ENCODE data around the gene PTRH2.

PTRH2 gene

DNA sequence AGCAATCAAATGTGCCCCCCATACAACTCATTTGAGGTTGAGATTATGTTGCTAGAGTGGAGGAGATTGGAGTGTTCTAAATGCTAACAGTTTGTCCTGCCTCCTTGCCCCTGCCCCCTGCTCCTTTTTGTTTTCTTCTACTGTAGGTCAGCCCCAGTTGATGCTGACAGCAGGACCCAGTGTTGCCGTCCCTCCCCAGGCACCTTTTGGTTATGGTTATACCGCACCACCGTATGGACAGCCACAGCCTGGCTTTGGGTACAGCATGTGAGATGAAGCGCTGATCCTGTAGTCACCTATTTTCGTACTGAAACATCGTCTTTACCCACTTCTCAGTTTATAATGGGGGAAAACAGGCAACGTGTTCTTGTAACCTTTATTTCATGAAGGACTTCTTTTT lies 13.6 kb downstream of the PTRH2 start:
- H3K4me3 ChIP-seq (ENCODE audit: low read depth, low read length) = no peak overlapping the region
- no peak for DNase-seq (ENCODE audit: low read depth)
- no peak for TF ChIP-seq CTCF (conservative IDR thresholded peaks at IDR 0.05; ENCODE audit: low read depth, low read length)

DNA sequence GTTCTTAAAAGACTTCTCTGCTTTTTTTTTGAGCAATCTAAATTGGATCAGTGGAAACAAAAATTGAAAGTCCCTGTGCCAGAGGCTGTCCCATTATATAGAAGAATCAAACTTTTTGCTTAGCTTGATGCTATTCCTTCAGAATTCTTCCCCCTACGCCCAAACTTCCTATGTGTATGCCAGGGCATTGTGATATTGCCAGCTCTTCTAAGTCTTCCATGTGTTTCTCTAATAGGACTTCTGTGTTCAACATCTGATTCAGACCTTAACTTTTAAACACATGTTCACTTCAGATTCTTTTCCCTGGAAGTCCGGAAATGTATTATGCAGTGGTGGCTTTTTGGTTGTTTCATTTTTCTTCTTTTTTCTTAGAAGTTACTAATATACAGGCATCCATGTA lies 18.7 kb downstream of the PTRH2 start:
- DNase-seq (ENCODE audit: low read depth) = no peak
- no peak overlapping the region for H3K4me3 ChIP-seq (ENCODE audit: low read depth, low read length)
- TF ChIP-seq CTCF (conservative IDR thresholded peaks at IDR 0.05; ENCODE audit: low read depth, low read length) = no peak

DNA sequence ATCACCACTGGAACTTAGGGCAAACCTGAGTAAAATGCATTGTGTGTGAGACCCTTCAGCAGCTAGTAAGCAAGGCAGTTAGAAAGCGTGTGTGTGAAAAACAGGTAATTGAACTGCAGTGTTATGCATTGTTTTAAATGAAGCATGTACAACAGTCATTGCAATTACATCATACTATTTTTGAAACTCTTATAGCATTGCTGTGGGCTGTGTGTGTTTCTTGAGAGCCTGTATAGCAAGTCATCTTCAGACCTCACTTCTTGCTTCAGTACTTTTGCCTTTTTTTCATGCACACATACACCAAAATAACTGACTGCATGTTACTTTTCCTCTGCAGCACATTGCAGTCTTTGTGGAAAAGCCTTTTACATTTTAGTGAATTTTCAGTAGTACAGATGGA lies 19.2 kb downstream of the PTRH2 start:
- DNase-seq (ENCODE audit: low read depth) = no peak
- H3K4me3 ChIP-seq (ENCODE audit: low read depth, low read length) = no peak overlapping the region
- no peak for TF ChIP-seq CTCF (conservative IDR thresholded peaks at IDR 0.05; ENCODE audit: low read depth, low read length)

GRCh38 chr17:59684967-59685366 lies 22.3 kb downstream of the PTRH2 start:
- DNase-seq (ENCODE audit: low read depth) = no peak
- H3K4me3 ChIP-seq (ENCODE audit: low read depth, low read length) = no peak overlapping the region
- TF ChIP-seq CTCF (conservative IDR thresholded peaks at IDR 0.05; ENCODE audit: low read depth, low read length) = no peak

DNA sequence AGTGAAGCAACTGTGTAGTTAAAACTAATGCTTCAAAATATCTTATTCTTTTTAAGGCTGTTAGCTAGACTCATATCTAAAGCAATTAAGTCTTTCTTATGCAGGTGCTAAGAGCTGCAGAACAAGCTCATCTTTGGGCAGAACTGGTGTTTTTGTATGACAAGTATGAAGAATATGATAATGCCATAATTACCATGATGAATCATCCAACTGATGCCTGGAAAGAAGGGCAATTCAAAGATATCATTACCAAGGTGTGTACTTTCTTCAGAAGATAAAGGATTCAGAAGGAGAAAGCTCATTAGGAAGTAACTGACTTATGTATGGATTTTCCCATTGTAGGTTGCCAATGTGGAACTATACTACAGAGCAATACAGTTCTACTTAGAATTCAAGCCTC lies 23.9 kb downstream of the PTRH2 start:
- no peak overlapping the region for H3K4me3 ChIP-seq (ENCODE audit: low read depth, low read length)
- no peak for DNase-seq (ENCODE audit: low read depth)
- TF ChIP-seq CTCF (conservative IDR thresholded peaks at IDR 0.05; ENCODE audit: low read depth, low read length) = no peak

DNA sequence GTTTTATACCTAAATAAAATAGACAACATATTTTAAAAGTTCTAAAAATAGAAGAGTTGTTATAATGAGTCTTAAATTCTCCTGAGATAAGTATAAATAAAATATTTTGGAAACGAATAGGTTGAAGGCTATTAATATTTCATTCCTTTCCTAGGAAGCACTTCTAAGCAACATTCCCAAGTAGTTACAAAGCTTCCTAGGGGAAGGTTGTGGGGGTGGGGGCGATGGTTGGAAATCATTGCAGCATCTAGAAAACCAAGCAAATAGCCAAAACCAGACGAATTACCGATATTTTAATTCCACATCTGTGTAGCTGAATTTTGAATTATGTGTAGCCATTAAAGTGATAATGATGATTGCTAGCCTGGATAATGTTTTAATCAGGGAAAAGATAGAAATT lies 26.9 kb downstream of the PTRH2 start:
- H3K4me3 ChIP-seq (ENCODE audit: low read depth, low read length) = no peak overlapping the region
- no peak for TF ChIP-seq CTCF (conservative IDR thresholded peaks at IDR 0.05; ENCODE audit: low read depth, low read length)
- DNase-seq (ENCODE audit: low read depth) = no peak

- H3K4me3 ChIP-seq (ENCODE audit: low read depth, low read length) = no peak overlapping the region
- TF ChIP-seq CTCF (conservative IDR thresholded peaks at IDR 0.05; ENCODE audit: low read depth, low read length) = no peak
- no peak for DNase-seq (ENCODE audit: low read depth)
Observed at GRCh38 chr17:59678918-59679317, 28.3 kb downstream of the PTRH2 start.

Data from choroid plexus epithelial cell (primary cell).